HFFc6 (cell line): Measurements from ENCODE around the gene ATP1A3. TPM values are rescaled to one million over a fixed set of nuclear protein-coding genes. Genes with fewer than 3 reads are reported as not detected.
A peak's percentile ranks its signal among the peaks of the same experiment; 100 is the strongest.

Experiments used
- DNase-seq: peaks from one replicate; pipeline ENCODE4 v3.0.0-alpha.2; 2018
- H3K27ac Mint-ChIP-seq: 2 replicates; pipeline ENCODE4 v1.8.0; 2020; ENCODE audit warnings: mild to moderate bottlenecking, mixed read lengths
- H3K27me3 Mint-ChIP-seq: 2 replicates; pipeline ENCODE4 v1.8.0; 2021; ENCODE audit warnings: mild to moderate bottlenecking, moderate library complexity, mixed read lengths; ENCODE audit not compliant: insufficient read depth
- H3K36me3 Mint-ChIP-seq: 2 replicates; pipeline ENCODE4 v1.8.0; 2021; ENCODE audit warnings: low read depth, mixed read lengths
- H3K4me1 Mint-ChIP-seq: 2 replicates; pipeline ENCODE4 v1.8.0; 2020; ENCODE audit warnings: low read depth, mixed read lengths
- H3K4me3 Mint-ChIP-seq: 2 replicates; pipeline ENCODE4 v1.8.0; 2020; ENCODE audit warnings: mild to moderate bottlenecking, moderate library complexity, mixed read lengths
- H3K9me3 Mint-ChIP-seq: 2 replicates; pipeline ENCODE4 v1.8.0; 2020; ENCODE audit warnings: mild to moderate bottlenecking, mixed read lengths
- CTCF ChIP-seq: fragments of 200-600 bp; sonication (generic); IDR thresholded peaks from 2 replicates; pipeline ENCODE4 v1.5.0; 2021; ENCODE audit warnings: antibody characterized with exemption, mild to moderate bottlenecking
- total RNA-seq, 6 experiments: library from RNA; stranded (reverse); fragmentation: NEBNext Ultra II Directional; extraction: Animal tissue kit (Norgen Biotek cat#: 25700); gene quantifications; 2 replicates in 1 of 6; 3 replicates in 5 of 6; pipeline ENCODE4 v1.2.3, GENCODE V29; 2021

The ATP1A3 gene
- total RNA-seq, 6 experiments from 2014 or later, result 0.10 to 0.66 (median 0.33) TPM; not detected in 2

- no peaks in the 10 kb centered on the region for H3K9me3 Mint-ChIP-seq
- no peak overlapping the region for H3K4me3 Mint-ChIP-seq
- no peaks in the 10 kb centered on the region for H3K4me1 Mint-ChIP-seq
- no peaks in the 10 kb centered on the region for H3K36me3 Mint-ChIP-seq
- DNase-seq, result no peak
- H3K27me3 Mint-ChIP-seq, result peaks cover 60% of the 10 kb centered on the region
- no peak overlapping the region for H3K27ac Mint-ChIP-seq
- no peak for TF ChIP-seq CTCF
Observed at GRCh38 chr19:42003506-42004294, 9.7 kb upstream of the ATP1A3 start.

- Mint-ChIP-seq H3K4me3 (no peak overlapping the region), H3K4me1 (no peaks in the 10 kb centered on the region), H3K27me3 (peaks cover 63% of the 10 kb centered on the region), H3K36me3 (no peaks in the 10 kb centered on the region), H3K27ac (no peak overlapping the region), H3K9me3 (no peaks in the 10 kb centered on the region)
- DNase-seq, result no peak
- no peak for TF ChIP-seq CTCF
Observed at GRCh38 chr19:41999878-42000208, 5.8 kb upstream of the ATP1A3 start.

GRCh38 chr19:41999071-41999877 is 5.2 kb upstream of the ATP1A3 start:
- TF ChIP-seq CTCF, result no peak
- H3K4me1 Mint-ChIP-seq, result no peaks in the 10 kb centered on the region
- no peaks in the 10 kb centered on the region for H3K36me3 Mint-ChIP-seq
- no peaks in the 10 kb centered on the region for H3K9me3 Mint-ChIP-seq
- H3K27me3 Mint-ChIP-seq, result peaks cover 62% of the 10 kb centered on the region
- no peak for DNase-seq
- H3K4me3 Mint-ChIP-seq, result peak overlapping the region; percentile 43
- H3K27ac Mint-ChIP-seq, result no peak overlapping the region

GRCh38 chr19:41998246-41999020 is 4.4 kb upstream of the ATP1A3 start:
- Mint-ChIP-seq H3K4me1 (0 out of 2 replicates have a peak, but pooled peaks cover 2% of the 10 kb centered on the region), H3K9me3 (no peaks in the 10 kb centered on the region), H3K36me3 (no peaks in the 10 kb centered on the region), H3K4me3 (no peak overlapping the region), H3K27ac (no peak overlapping the region), H3K27me3 (peaks cover 56% of the 10 kb centered on the region)
- TF ChIP-seq CTCF, result peak; percentile 82
- no peak for DNase-seq

- no peak for TF ChIP-seq CTCF
- Mint-ChIP-seq H3K36me3 (no peaks in the 10 kb centered on the region), H3K27me3 (peaks cover 53% of the 10 kb centered on the region), H3K4me1 (0 out of 2 replicates have a peak, but pooled peaks cover 4% of the 10 kb centered on the region), H3K4me3 (no peak overlapping the region), H3K27ac (no peak overlapping the region), H3K9me3 (no peaks in the 10 kb centered on the region)
- no peak for DNase-seq
Observed at GRCh38 chr19:41997851-41998229, 3.8 kb upstream of the ATP1A3 start.
